ENCODE measurements around the gene SLC22A12.

DNA sequence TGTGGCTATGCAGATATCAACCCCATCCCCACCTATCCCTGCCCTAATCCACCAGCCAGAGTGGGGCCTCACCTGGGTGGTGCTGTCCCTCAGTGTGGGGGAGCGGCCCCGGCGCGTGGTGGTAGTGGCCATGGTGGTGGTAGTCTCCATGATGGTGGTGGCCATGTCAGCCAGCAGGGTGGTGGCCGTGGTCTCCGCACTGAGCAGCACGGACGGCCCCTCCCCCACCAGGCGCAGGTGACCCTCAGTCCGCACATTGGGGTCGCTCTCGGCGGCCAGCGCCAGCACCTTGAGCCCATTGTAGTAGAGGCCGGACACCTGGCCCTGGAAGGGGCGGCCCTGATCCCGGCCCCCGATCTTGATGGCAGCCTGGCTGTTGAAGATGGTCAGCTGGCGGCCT, 31.7 kb downstream of the SLC22A12 start:
- TF ChIP-seq, protein P1, sequence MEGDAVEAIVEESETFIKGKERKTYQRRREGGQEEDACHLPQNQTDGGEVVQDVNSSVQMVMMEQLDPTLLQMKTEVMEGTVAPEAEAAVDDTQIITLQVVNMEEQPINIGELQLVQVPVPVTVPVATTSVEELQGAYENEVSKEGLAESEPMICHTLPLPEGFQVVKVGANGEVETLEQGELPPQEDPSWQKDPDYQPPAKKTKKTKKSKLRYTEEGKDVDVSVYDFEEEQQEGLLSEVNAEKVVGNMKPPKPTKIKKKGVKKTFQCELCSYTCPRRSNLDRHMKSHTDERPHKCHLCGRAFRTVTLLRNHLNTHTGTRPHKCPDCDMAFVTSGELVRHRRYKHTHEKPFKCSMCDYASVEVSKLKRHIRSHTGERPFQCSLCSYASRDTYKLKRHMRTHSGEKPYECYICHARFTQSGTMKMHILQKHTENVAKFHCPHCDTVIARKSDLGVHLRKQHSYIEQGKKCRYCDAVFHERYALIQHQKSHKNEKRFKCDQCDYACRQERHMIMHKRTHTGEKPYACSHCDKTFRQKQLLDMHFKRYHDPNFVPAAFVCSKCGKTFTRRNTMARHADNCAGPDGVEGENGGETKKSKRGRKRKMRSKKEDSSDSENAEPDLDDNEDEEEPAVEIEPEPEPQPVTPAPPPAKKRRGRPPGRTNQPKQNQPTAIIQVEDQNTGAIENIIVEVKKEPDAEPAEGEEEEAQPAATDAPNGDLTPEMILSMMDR (IDR thresholded peaks at IDR 0.05): no peak
- TF ChIP-seq POLR2A (IDR thresholded peaks at IDR 0.05): no peak

Data from Peyer's patch (tissue), 4 donors.